GM19238 (cell line): ENCODE data around the gene PPP3CB.

Experiments
- DNase-seq: peaks from one replicate; pipeline ENCODE4 v3.0.0; 2011; ENCODE audit warnings: low spot score; ENCODE audit not compliant: insufficient read length

Gene PPP3CB

GRCh38 chr10:73485320-73485719 lies 10.5 kb downstream of the PPP3CB start:
- no peak for DNase-seq

- no peak for DNase-seq
These were observed 15.7 kb downstream of the PPP3CB start for GRCh38 chr10:73480158-73480557.

- no peak for DNase-seq
These were observed 17.2 kb downstream of the PPP3CB start for GRCh38 chr10:73478636-73479035.

GRCh38 chr10:73471226-73471625 lies 24.6 kb downstream of the PPP3CB start:
- DNase-seq: no peak

GRCh38 chr10:73469579-73469978 lies 26.2 kb downstream of the PPP3CB start:
- no peak for DNase-seq

- DNase-seq: no peak
These were observed 28.6 kb downstream of the PPP3CB start for GRCh38 chr10:73467206-73467605.

GRCh38 chr10:73465978-73466726 lies 29.7 kb downstream of the PPP3CB start:
- DNase-seq: no peak

- no peak for DNase-seq
These were observed 34.9 kb downstream of the PPP3CB start for GRCh38 chr10:73460897-73461296.

- no peak for DNase-seq
These were observed 36.0 kb downstream of the PPP3CB start for GRCh38 chr10:73459683-73460314.

- no peak for DNase-seq
These were observed 39.5 kb downstream of the PPP3CB start for GRCh38 chr10:73456187-73456890.

- no peak for DNase-seq
These were observed 46.7 kb downstream of the PPP3CB start for GRCh38 chr10:73449113-73449512.

- no peak for DNase-seq
These were observed 47.4 kb downstream of the PPP3CB start for GRCh38 chr10:73448384-73448783.

- DNase-seq: no peak
These were observed 48.9 kb downstream of the PPP3CB start for GRCh38 chr10:73446926-73447325.

- DNase-seq: no peak
These were observed 51.4 kb downstream of the PPP3CB start for GRCh38 chr10:73444457-73444856.

- DNase-seq: no peak
These were observed 56.1 kb downstream of the PPP3CB start for GRCh38 chr10:73439605-73440312.

- DNase-seq: no peak
These were observed 56.8 kb downstream of the PPP3CB start for GRCh38 chr10:73439055-73439454.

GRCh38 chr10:73433538-73433867 lies 62.3 kb downstream of the PPP3CB start, which contains the start of gene MSS51:
Gene MSS51, minus strand, starts transcription at chr10:73433561. Its CDS starts 5,277 bp downstream, at chr10:73428284.
- DNase-seq: no peak

- DNase-seq: no peak
These were observed 62.9 kb downstream of the PPP3CB start for GRCh38 chr10:73432646-73433537.

- no peak for DNase-seq
These were observed 69.5 kb downstream of the PPP3CB start for GRCh38 chr10:73426318-73426717.

- no peak for DNase-seq
These were observed 71.3 kb downstream of the PPP3CB start for GRCh38 chr10:73424478-73424877.

GRCh38 chr10:73423309-73423708 lies 72.5 kb downstream of the PPP3CB start:
- DNase-seq: no peak
